Mesenchymal stem cell (in vitro differentiated cells and primary cell): ENCODE data around the gene TSC22D1.

Experiments
- DNase-seq: peaks from one replicate; pipeline ENCODE4 v3.0.0-alpha.2; 2013
- H2AFZ ChIP-seq: one replicate; pipeline ENCODE4 v1.6.1; 2013; ENCODE audit warnings: low read depth, mild to moderate bottlenecking, control low read depth, inconsistent platforms, low read length, moderate library complexity
- H2AK5ac ChIP-seq: 2 replicates; pipeline ENCODE4 v1.6.1; 2013; ENCODE audit warnings: low read length, moderate library complexity, mild to moderate bottlenecking, inconsistent platforms; ENCODE audit not compliant: severe bottlenecking
- H2BK120ac ChIP-seq: one replicate; pipeline ENCODE4 v1.6.1; 2013; ENCODE audit warnings: low read depth, mild to moderate bottlenecking, inconsistent platforms, low read length, moderate library complexity
- H2BK12ac ChIP-seq, 2 experiments: one replicate each; pipeline ENCODE4 v1.6.1; 2013; ENCODE audit warnings: inconsistent platforms in 2 of 2, low read length in 2 of 2, mild to moderate bottlenecking in 2 of 2, moderate library complexity in 2 of 2, control low read depth in 1 of 2
- H2BK15ac ChIP-seq: one replicate; pipeline ENCODE4 v1.6.1; 2013; ENCODE audit warnings: mild to moderate bottlenecking, low read depth, inconsistent platforms; ENCODE audit not compliant: poor library complexity, severe bottlenecking
- H2BK5ac ChIP-seq: 2 replicates; pipeline ENCODE4 v1.6.1; 2013; ENCODE audit warnings: low read depth, mild to moderate bottlenecking, low read length, control low read depth, inconsistent platforms; ENCODE audit not compliant: poor library complexity, severe bottlenecking
- H3K14ac ChIP-seq, 2 experiments: one replicate each; pipeline ENCODE4 v1.6.1; 2013; ENCODE audit warnings: inconsistent platforms in 2 of 2, low read length in 2 of 2, control low read depth in 1 of 2, mild to moderate bottlenecking in 1 of 2, moderate library complexity in 1 of 2
- H3K18ac ChIP-seq, 2 experiments: one replicate each; pipeline ENCODE4 v1.6.1; 2013; ENCODE audit warnings: inconsistent platforms in 2 of 2, low read length in 2 of 2, control low read depth in 1 of 2, low read depth in 1 of 2, mild to moderate bottlenecking in 1 of 2
- H3K23ac ChIP-seq, 2 experiments: one replicate each; pipeline ENCODE4 v1.6.1; 2013; ENCODE audit warnings: inconsistent platforms in 2 of 2, low read length in 2 of 2, mild to moderate bottlenecking in 2 of 2, moderate library complexity in 2 of 2, control low read depth in 1 of 2
- H3K27ac ChIP-seq: 2 replicates; pipeline ENCODE4 v1.5.1; 2013; ENCODE audit warnings: mild to moderate bottlenecking, moderate library complexity, low read length, control low read depth, inconsistent platforms; ENCODE audit not compliant: poor library complexity, severe bottlenecking
- H3K27me3 ChIP-seq, 2 experiments: 2 replicates each; pipeline versions ENCODE4 v1.6.1 to v1.7.0; 2013; ENCODE audit warnings: low read length in 2 of 2, mild to moderate bottlenecking in 2 of 2, moderate library complexity in 2 of 2, control low read depth in 1 of 2, inconsistent platforms in 1 of 2; ENCODE audit not compliant: control insufficient read depth in 1 of 2, insufficient read depth in 1 of 2
- H3K36me3 ChIP-seq, 2 experiments: 2 replicates each; pipeline versions ENCODE4 v1.6.1 to v1.7.0; 2013; ENCODE audit warnings: low read length in 2 of 2, control low read depth in 1 of 2, inconsistent platforms in 1 of 2, low read depth in 1 of 2, mild to moderate bottlenecking in 1 of 2; ENCODE audit not compliant: insufficient read depth in 2 of 2, control insufficient read depth in 1 of 2
- H3K4ac ChIP-seq, 2 experiments: one replicate each; pipeline ENCODE4 v1.6.1; 2013; ENCODE audit warnings: inconsistent platforms in 2 of 2, low read length in 2 of 2, mild to moderate bottlenecking in 2 of 2, moderate library complexity in 2 of 2, control low read depth in 1 of 2, low read depth in 1 of 2
- H3K4me1 ChIP-seq: 2 replicates; pipeline ENCODE4 v1.6.1; 2013; ENCODE audit warnings: low read depth, low read length, control low read depth; ENCODE audit not compliant: control insufficient read depth, insufficient read depth
- H3K4me2 ChIP-seq: 2 replicates; pipeline ENCODE4 v1.6.1; 2013; ENCODE audit warnings: low read length, mild to moderate bottlenecking, inconsistent platforms; ENCODE audit not compliant: poor library complexity, severe bottlenecking
- H3K4me3 ChIP-seq, 2 experiments: 2 replicates each; pipeline versions ENCODE4 v1.5.1 to v1.7.0; 2013; ENCODE audit warnings: low read length in 2 of 2, mild to moderate bottlenecking in 2 of 2, control low read depth in 1 of 2, low read depth in 1 of 2; ENCODE audit not compliant: insufficient read depth in 1 of 2
- H3K79me1 ChIP-seq: replicated peaks from 2 replicates; pipeline ENCODE4 v1.6.1; 2013; ENCODE audit warnings: mild to moderate bottlenecking, control low read depth, low read length, inconsistent platforms; ENCODE audit not compliant: poor library complexity, severe bottlenecking
- H3K9ac ChIP-seq: 2 replicates; pipeline ENCODE4 v1.7.0; 2013; ENCODE audit warnings: mild to moderate bottlenecking, low read length, moderate library complexity
- H3K9me3 ChIP-seq: 2 replicates; pipeline ENCODE4 v1.7.0; 2013; ENCODE audit warnings: mild to moderate bottlenecking, low read length; ENCODE audit not compliant: control insufficient read depth
- H4K8ac ChIP-seq: one replicate; pipeline ENCODE4 v1.6.1; 2013; ENCODE audit warnings: inconsistent platforms, mild to moderate bottlenecking, low read length, moderate library complexity
- H4K91ac ChIP-seq: one replicate; pipeline ENCODE4 v1.6.1; 2013; ENCODE audit warnings: mild to moderate bottlenecking, low read length, inconsistent platforms
- WGBS: methylation state at CpG from one replicate; pipeline ENCODE4 v1.1.7; 2013; ENCODE audit warnings: mixed read lengths; 5-methylcytosine and 5-hydroxymethylcytosine counted together

Gene TSC22D1

GRCh38 chr13:44543369-44543768 is 32.8 kb downstream of the TSC22D1 start:
- no peak overlapping the region for H3K4me3 ChIP-seq
- no peak overlapping the region for H4K91ac ChIP-seq
- H2AFZ ChIP-seq: no peak overlapping the region
- no peak for DNase-seq
- no peaks in the 10 kb centered on the region for H3K27me3 ChIP-seq
- H2BK12ac ChIP-seq: no peak overlapping the region
- no peak overlapping the region for H2BK5ac ChIP-seq
- H3K23ac ChIP-seq: no peak overlapping the region
- 99% methylated on average over 3 of the region's 3 CpGs for WGBS
- no peak overlapping the region for H3K4me2 ChIP-seq
- H3K9ac ChIP-seq: no peak overlapping the region
- H3K27ac ChIP-seq: peak overlapping the region; percentile 50
- H3K9me3 ChIP-seq: no peaks in the 10 kb centered on the region
- no peak overlapping the region for H3K14ac ChIP-seq
- H3K4me1 ChIP-seq: peaks cover 5% of the 10 kb centered on the region
- no peak overlapping the region for H4K8ac ChIP-seq
- H2AK5ac ChIP-seq: no peak overlapping the region
- H2BK15ac ChIP-seq: no peak overlapping the region
- peaks cover 3 to 45% of the 10 kb centered on the region in 2 experiments for H3K36me3 ChIP-seq
- H3K18ac ChIP-seq: no peak overlapping the region
- no peak overlapping the region for H3K4ac ChIP-seq
- no peak overlapping the region for H2BK120ac ChIP-seq
- H3K79me1 ChIP-seq: peaks cover 3% of the 10 kb centered on the region

GRCh38 chr13:44542361-44542760 is 33.8 kb downstream of the TSC22D1 start:
- H3K9ac ChIP-seq: no peak overlapping the region
- no peak overlapping the region for H3K4me2 ChIP-seq
- peaks cover 5% of the 10 kb centered on the region for H3K4me1 ChIP-seq
- peak overlapping the region; percentile 82 for H2BK5ac ChIP-seq
- no peak overlapping the region for H3K27ac ChIP-seq
- no peak overlapping the region for H3K18ac ChIP-seq
- no peak overlapping the region for H3K23ac ChIP-seq
- H3K4me3 ChIP-seq: no peak overlapping the region
- H2AFZ ChIP-seq: no peak overlapping the region
- no peak for DNase-seq
- no peak overlapping the region for H2BK120ac ChIP-seq
- H3K27me3 ChIP-seq: no peaks in the 10 kb centered on the region
- peaks cover 3% of the 10 kb centered on the region for H3K79me1 ChIP-seq
- H4K8ac ChIP-seq: no peak overlapping the region
- 100% methylated on average over 2 of the region's 3 CpGs for WGBS
- H4K91ac ChIP-seq: no peak overlapping the region
- no peak overlapping the region for H2AK5ac ChIP-seq
- no peak overlapping the region for H3K14ac ChIP-seq
- no peaks in the 10 kb centered on the region for H3K9me3 ChIP-seq
- H2BK12ac ChIP-seq: no peak overlapping the region
- peaks cover 3 to 53% of the 10 kb centered on the region in 2 experiments for H3K36me3 ChIP-seq
- H3K4ac ChIP-seq: no peak overlapping the region
- no peak overlapping the region for H2BK15ac ChIP-seq

DNA sequence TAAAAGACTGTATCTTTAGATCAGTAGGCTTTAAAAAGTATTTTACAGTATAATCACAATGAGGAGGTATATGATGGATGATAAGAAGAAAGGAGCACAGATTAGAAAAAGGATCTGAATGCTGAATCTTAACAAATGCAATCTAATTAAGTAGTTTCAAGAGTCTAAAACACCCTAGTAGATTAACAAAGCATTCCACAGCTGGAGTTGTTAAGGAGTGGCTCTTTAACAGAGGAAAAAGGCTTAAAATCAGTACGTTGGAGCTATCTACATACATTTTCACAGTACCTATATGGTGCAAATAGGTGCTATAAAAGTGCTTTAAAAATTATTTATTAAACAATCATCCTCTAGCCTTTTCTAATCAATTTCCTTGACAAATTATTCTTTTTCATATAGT is 34.5 kb downstream of the TSC22D1 start:
- H3K4me1 ChIP-seq: peaks cover 4% of the 10 kb centered on the region
- no peaks in the 10 kb centered on the region for H3K9me3 ChIP-seq
- no peak overlapping the region for H3K14ac ChIP-seq
- H3K18ac ChIP-seq: no peak overlapping the region
- peaks cover 3% of the 10 kb centered on the region for H3K79me1 ChIP-seq
- H3K23ac ChIP-seq: no peak overlapping the region
- H2BK120ac ChIP-seq: no peak overlapping the region
- DNase-seq: no peak
- no peak overlapping the region for H2AK5ac ChIP-seq
- no peak overlapping the region for H2BK12ac ChIP-seq
- H4K91ac ChIP-seq: no peak overlapping the region
- H3K9ac ChIP-seq: no peak overlapping the region
- H3K27ac ChIP-seq: no peak overlapping the region
- WGBS: no CpG with 5 or more reads among the region's 1 CpG
- H3K4me2 ChIP-seq: no peak overlapping the region
- H3K27me3 ChIP-seq: no peaks in the 10 kb centered on the region
- no peak overlapping the region for H2AFZ ChIP-seq
- no peak overlapping the region for H3K4ac ChIP-seq
- peaks cover 1 to 57% of the 10 kb centered on the region in 2 experiments for H3K36me3 ChIP-seq
- no peak overlapping the region for H2BK5ac ChIP-seq
- H3K4me3 ChIP-seq: no peak overlapping the region
- H4K8ac ChIP-seq: no peak overlapping the region
- no peak overlapping the region for H2BK15ac ChIP-seq

DNA sequence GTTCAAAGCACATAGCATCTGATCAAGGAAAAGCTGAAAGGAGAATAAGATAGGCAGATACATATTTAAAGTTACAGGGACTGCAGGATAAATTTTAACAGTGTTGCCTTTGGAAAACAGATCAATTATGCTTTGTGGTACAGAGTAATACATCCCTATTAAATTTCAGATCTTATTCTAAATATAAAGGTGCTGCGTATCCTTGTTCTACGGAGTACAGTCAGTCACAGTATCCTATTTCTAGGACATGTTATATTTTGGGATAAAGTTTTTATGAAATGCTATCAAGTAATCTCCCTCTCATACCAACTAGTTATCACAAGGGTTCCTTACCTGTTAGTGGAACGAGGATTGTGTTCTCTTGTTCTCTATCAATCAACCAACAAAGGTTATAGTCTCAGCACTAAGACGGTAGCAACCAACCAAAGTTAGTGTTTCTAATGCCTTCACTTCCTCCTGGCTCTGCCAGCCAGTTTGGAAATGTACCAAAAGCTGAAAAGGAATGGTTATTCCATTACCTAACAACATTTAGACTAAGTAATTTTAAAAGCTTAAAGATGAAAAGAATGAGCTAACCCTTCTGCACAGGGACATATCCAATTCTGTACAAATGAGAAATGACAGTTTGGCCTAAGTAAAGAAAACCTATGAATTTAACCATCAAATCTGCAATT is 35.2 kb downstream of the TSC22D1 start:
- Histone ChIP-seq H3K23ac (no peak overlapping the region), H4K8ac (no peak overlapping the region), H3K4me3 (no peak overlapping the region), H2BK12ac (no peak overlapping the region), H2AK5ac (no peak overlapping the region), H3K14ac (no peak overlapping the region), H3K27ac (no peak overlapping the region), H3K36me3 (peaks cover 0 to 57% of the 10 kb centered on the region in 2 experiments), H3K4me2 (no peak overlapping the region), H3K9me3 (no peaks in the 10 kb centered on the region), H3K4ac (no peak overlapping the region), H3K4me1 (peaks cover 3% of the 10 kb centered on the region), H3K18ac (no peak overlapping the region), H2BK15ac (no peak overlapping the region), H3K9ac (no peak overlapping the region), H4K91ac (no peak overlapping the region), H3K79me1 (peaks cover 3% of the 10 kb centered on the region), H2BK5ac (no peak overlapping the region), H2BK120ac (no peak overlapping the region), H2AFZ (no peak overlapping the region), H3K27me3 (no peaks in the 10 kb centered on the region)
- 89% methylated on average over 1 of the region's 4 CpGs for WGBS
- DNase-seq: no peak
